HepG2 (cell line): ENCODE data around the gene FAM222B. TPM values are rescaled to one million over a fixed set of nuclear protein-coding genes. Genes with fewer than 3 reads are reported as not detected.

Source experiments
- ATF1 ChIP-seq: IDR thresholded peaks from 2 replicates; pipeline ENCODE4 v1.6.1; 2016; ENCODE audit warnings: mild to moderate bottlenecking, control low read depth
- ATF2 ChIP-seq: sonication (generic); formaldehyde crosslinking; IDR thresholded peaks from 2 replicates; pipeline ENCODE4 v1.4.0; 2020; ENCODE audit warnings: missing genetic modification reagents
- BRF2 ChIP-seq: sonication (generic); formaldehyde crosslinking; IDR thresholded peaks from 2 replicates; pipeline ENCODE4 v1.8.1; 2022; ENCODE audit warnings: mild to moderate bottlenecking, missing genetic modification reagents
- CENPX ChIP-seq: sonication (generic); formaldehyde crosslinking; IDR thresholded peaks from 2 replicates; pipeline ENCODE4 v1.9.0; 2021; ENCODE audit warnings: mild to moderate bottlenecking, missing genetic modification reagents, moderate library complexity
- CHD4 ChIP-seq: fragments of 200-600 bp; sonication (generic); IDR thresholded peaks from 2 replicates; pipeline ENCODE4 v1.7.0; 2017; ENCODE audit warnings: mild to moderate bottlenecking, low read length, borderline replicate concordance
- ELF3 ChIP-seq: IDR thresholded peaks from 2 replicates; pipeline ENCODE4 v1.6.1; 2016; ENCODE audit warnings: missing genetic modification reagents, missing compliant biosample characterization
- ERF ChIP-seq: IDR thresholded peaks from 2 replicates; pipeline ENCODE4 v1.6.1; 2018; ENCODE audit warnings: missing biosample characterization, missing genetic modification reagents
- GATAD2A ChIP-seq: IDR thresholded peaks from 2 replicates; pipeline ENCODE4 v1.6.1; 2016
- GPBP1L1 ChIP-seq: sonication (generic); formaldehyde crosslinking; IDR thresholded peaks from 2 replicates; pipeline ENCODE4 v1.5.0; 2020; ENCODE audit warnings: mild to moderate bottlenecking, missing genetic modification reagents
- MAX ChIP-seq: IDR thresholded peaks from 2 replicates; pipeline ENCODE4 v1.6.1; 2012; ENCODE audit warnings: inconsistent platforms
- RARA ChIP-seq: IDR thresholded peaks from 2 replicates; pipeline ENCODE4 v1.6.1; 2016; ENCODE audit warnings: missing genetic modification reagents, missing compliant biosample characterization
- RFX3 ChIP-seq: IDR thresholded peaks from 2 replicates; pipeline ENCODE4 v1.6.1; 2016; ENCODE audit warnings: missing biosample characterization, missing genetic modification reagents
- SIN3A ChIP-seq: IDR thresholded peaks from 2 replicates; pipeline ENCODE4 v1.6.1; 2011; ENCODE audit warnings: low read depth, mild to moderate bottlenecking, control low read depth, low read length, borderline replicate concordance
- SP2 ChIP-seq: sonication (generic); formaldehyde crosslinking; IDR thresholded peaks from 2 replicates; pipeline ENCODE4 v1.5.1; 2020; ENCODE audit warnings: mild to moderate bottlenecking, missing genetic modification reagents
- TEAD3 ChIP-seq: optimal IDR thresholded peaks from 2 replicates; pipeline ENCODE3; 2016; ENCODE audit warnings: borderline replicate concordance
- THRA ChIP-seq: sonication (generic); formaldehyde crosslinking; IDR thresholded peaks from 2 replicates; pipeline ENCODE4 v1.4.0; 2020; ENCODE audit warnings: missing genetic modification reagents, borderline replicate concordance
- ZFP90 ChIP-seq: sonication (generic); formaldehyde crosslinking; IDR thresholded peaks from 2 replicates; pipeline ENCODE4 v1.8.0; 2022; ENCODE audit warnings: missing genetic modification reagents, mild to moderate bottlenecking, inconsistent platforms, borderline replicate concordance
- ZNF138 ChIP-seq: sonication (generic); formaldehyde crosslinking; IDR thresholded peaks from 2 replicates; pipeline ENCODE4 v1.5.0; 2020; ENCODE audit warnings: mild to moderate bottlenecking, low read depth, missing genetic modification reagents
- ZNF501 ChIP-seq: sonication (generic); formaldehyde crosslinking; IDR thresholded peaks from 2 replicates; pipeline ENCODE4 v1.5.1; 2020; ENCODE audit warnings: mild to moderate bottlenecking, moderate library complexity, missing genetic modification reagents
- ZNF564 ChIP-seq: sonication (generic); formaldehyde crosslinking; IDR thresholded peaks from 2 replicates; pipeline ENCODE4 v1.8.1; 2023; ENCODE audit warnings: mild to moderate bottlenecking, missing genetic modification reagents
- ZNF639 ChIP-seq: conservative IDR thresholded peaks from 2 replicates; pipeline ENCODE4 v1.6.1; 2018; ENCODE audit warnings: missing genetic modification reagents
- ZNF672 ChIP-seq: sonication (generic); formaldehyde crosslinking; IDR thresholded peaks from 2 replicates; pipeline ENCODE4 v1.8.1; 2022; ENCODE audit warnings: missing genetic modification reagents
- ZNF816 ChIP-seq: sonication (generic); formaldehyde crosslinking; IDR thresholded peaks from 2 replicates; pipeline ENCODE4 v1.8.0; 2022; ENCODE audit warnings: missing genetic modification reagents, mild to moderate bottlenecking, borderline replicate concordance
- polyA plus RNA-seq, 8 experiments: library from polyadenylated mRNA; depleted of rRNA in 3 of 8; stranded (reverse) in 7 of 8; unstranded in 1 of 8; fragments of >200 nt; fragmentation: Illumina TruSeq in 4 of 8; extraction: Trizol in 4 of 8; gene quantifications; 2 replicates each; pipeline versions ENCODE4 v1.2.1 to v1.2.3, GENCODE V29; 2011 to 2016; ENCODE audit warnings: low read depth in 4 of 8, missing spikeins in 1 of 8, mixed read lengths in 1 of 8; ENCODE audit not compliant: insufficient read depth in 1 of 8
- total RNA-seq, 5 experiments: library from RNA; depleted of rRNA; stranded (reverse); fragments of >200 nt; fragmentation: Illumina TruSeq; extraction: Trizol; gene quantifications; 2 replicates each; pipeline ENCODE4 v1.2.3, GENCODE V29; 2016; ENCODE audit warnings: low read depth in 1 of 5

Gene FAM222B
- total and polyA plus RNA-seq, 2 of the 13 experiments (the other 11 are each of a cell fraction or from before 2014, with no cell fraction given) = 3.5 to 7.3 TPM

GRCh38 chr17:28744104-28744971 lies 98.3 kb downstream of the FAM222B start (continued):
- TF ChIP-seq ZNF501 (CRISPR knock-in tag) (no peak; the same call in 1 of the 2 replicates), ZNF564 (CRISPR knock-in tag) (peak; percentile 29; the same call in 1 of the 2 replicates), SP2 (0 out of 2 replicates have a peak, but pooled peaks have one; percentile 24), MAX (peak; percentile 27), ZNF639 (CRISPR knock-in tag) (no peak), THRA (CRISPR knock-in tag) (0 out of 2 replicates have a peak, but pooled peaks have one; percentile 51), ELF3 (CRISPR knock-in tag) (no peak), BRF2 (CRISPR knock-in tag) (no peak), CENPX (CRISPR knock-in tag) (no peak), GATAD2A (CRISPR knock-in tag) (peak; percentile 51), ERF (CRISPR knock-in tag) (peak; percentile 27), TEAD3 (CRISPR knock-in tag) (peak; percentile 92), ZNF672 (0 out of 2 replicates have a peak, but pooled peaks have one; percentile 57), ZNF816 (0 out of 2 replicates have a peak, but pooled peaks have one; percentile 25), SIN3A (peak; percentile 59; the same call in 1 of the 2 replicates), ATF2 (CRISPR knock-in tag) (peak; percentile 91), GPBP1L1 (CRISPR knock-in tag) (no peak), RFX3 (no peak), ATF1 (CRISPR knock-in tag) (peak; percentile 88), ZFP90 (CRISPR knock-in tag) (0 out of 2 replicates have a peak, but pooled peaks have one; percentile 5), ZNF138 (CRISPR knock-in tag) (0 out of 2 replicates have a peak, but pooled peaks have one; percentile 43), RARA (CRISPR knock-in tag) (peak; percentile 88), CHD4 (peak; percentile 80; the same call in 1 of the 2 replicates)
